Astrocyte (in vitro differentiated cells and primary cell): Measurements from ENCODE around the gene ZC3H7A. TPM values are rescaled to one million over a fixed set of nuclear protein-coding genes. Genes with fewer than 3 reads are reported as not detected.

Source experiments
- DNase-seq: peaks from one replicate; pipeline ENCODE4 v3.0.0-alpha.2; 2010; ENCODE audit warnings: low read depth
- FAIRE-seq: peaks from 2 replicates; lab custom pipeline; 2011; peaks lifted over from hg19 to GRCh38; lab: Jason Lieb, UNC
- H2AFZ ChIP-seq: 2 replicates; pipeline ENCODE4 v1.6.0; 2012; ENCODE audit warnings: low read depth, low read length, inconsistent platforms
- H3K27ac ChIP-seq: 2 replicates; pipeline ENCODE4 v1.5.1; 2011; ENCODE audit warnings: low read depth, low read length, inconsistent platforms
- H3K27me3 ChIP-seq: 2 replicates; pipeline ENCODE4 v1.6.0; 2011; ENCODE audit warnings: low read length, inconsistent platforms; ENCODE audit not compliant: insufficient read depth
- H3K36me3 ChIP-seq: 2 replicates; pipeline ENCODE4 v1.5.1; 2011; ENCODE audit warnings: low read length, inconsistent platforms; ENCODE audit not compliant: insufficient read depth
- H3K4me1 ChIP-seq: 2 replicates; pipeline ENCODE4 v1.5.1; 2011; ENCODE audit warnings: low read length, inconsistent platforms; ENCODE audit not compliant: insufficient read depth
- H3K4me2 ChIP-seq: 2 replicates; pipeline ENCODE4 v1.6.0; 2012; ENCODE audit warnings: low read length, inconsistent platforms
- H3K4me3 ChIP-seq: 2 replicates; pipeline ENCODE4 v1.5.1; 2011; ENCODE audit warnings: low read depth, mild to moderate bottlenecking, low read length, inconsistent platforms; ENCODE audit not compliant: insufficient read depth
- H3K79me2 ChIP-seq: 2 replicates; pipeline ENCODE4 v1.6.0; 2012; ENCODE audit warnings: mild to moderate bottlenecking, low read length, inconsistent platforms; ENCODE audit not compliant: insufficient read depth
- H3K9ac ChIP-seq: 2 replicates; pipeline ENCODE4 v1.6.0; 2012; ENCODE audit warnings: mild to moderate bottlenecking, low read length, inconsistent platforms
- H3K9me3 ChIP-seq: 2 replicates; pipeline ENCODE4 v1.5.1; 2012; ENCODE audit warnings: low read depth, mild to moderate bottlenecking, low read length, inconsistent platforms; ENCODE audit not compliant: insufficient read depth
- H4K20me1 ChIP-seq: 2 replicates; pipeline ENCODE4 v1.6.0; 2012; ENCODE audit warnings: low read length, inconsistent platforms; ENCODE audit not compliant: insufficient read depth
- H3K27ac Mint-ChIP-seq: one replicate; pipeline ENCODE4 v1.8.0; 2021; ENCODE audit warnings: mild to moderate bottlenecking, mixed read lengths; ENCODE audit not compliant: unreplicated experiment
- H3K27me3 Mint-ChIP-seq: one replicate; pipeline ENCODE4 v1.8.0; 2021; ENCODE audit warnings: low read depth, mixed read lengths; ENCODE audit not compliant: unreplicated experiment
- H3K36me3 Mint-ChIP-seq: one replicate; pipeline ENCODE4 v1.8.0; 2021; ENCODE audit warnings: low read depth, mixed read lengths; ENCODE audit not compliant: unreplicated experiment
- H3K4me1 Mint-ChIP-seq: one replicate; pipeline ENCODE4 v1.8.0; 2021; ENCODE audit warnings: low read depth, mixed read lengths; ENCODE audit not compliant: unreplicated experiment
- H3K4me3 Mint-ChIP-seq: one replicate; pipeline ENCODE4 v1.8.0; 2021; ENCODE audit warnings: mild to moderate bottlenecking, moderate library complexity, mixed read lengths; ENCODE audit not compliant: unreplicated experiment
- H3K9me3 Mint-ChIP-seq: one replicate; pipeline ENCODE4 v1.8.0; 2021; ENCODE audit warnings: mild to moderate bottlenecking, mixed read lengths; ENCODE audit not compliant: unreplicated experiment
- EZH2 ChIP-seq: IDR thresholded peaks from 2 replicates; pipeline ENCODE4 v1.6.1; 2012; ENCODE audit warnings: mild to moderate bottlenecking, low read length, inconsistent platforms; ENCODE audit not compliant: insufficient read depth
- total RNA-seq: library from RNA; stranded (reverse); gene quantifications from 2 replicates; pipeline ENCODE4 v1.2.1, GENCODE V29; 2021
- TF ChIP-seq, protein P1 (sequence below): IDR thresholded peaks from 2 replicates; pipeline ENCODE4 v1.5.1; 2011; ENCODE audit warnings: low read depth, mild to moderate bottlenecking, inconsistent platforms, low read length, moderate library complexity; ENCODE audit not compliant: insufficient read depth

ZC3H7A gene
- total RNA-seq, 1 donor from 2014 or later = 68.7 TPM

DNA sequence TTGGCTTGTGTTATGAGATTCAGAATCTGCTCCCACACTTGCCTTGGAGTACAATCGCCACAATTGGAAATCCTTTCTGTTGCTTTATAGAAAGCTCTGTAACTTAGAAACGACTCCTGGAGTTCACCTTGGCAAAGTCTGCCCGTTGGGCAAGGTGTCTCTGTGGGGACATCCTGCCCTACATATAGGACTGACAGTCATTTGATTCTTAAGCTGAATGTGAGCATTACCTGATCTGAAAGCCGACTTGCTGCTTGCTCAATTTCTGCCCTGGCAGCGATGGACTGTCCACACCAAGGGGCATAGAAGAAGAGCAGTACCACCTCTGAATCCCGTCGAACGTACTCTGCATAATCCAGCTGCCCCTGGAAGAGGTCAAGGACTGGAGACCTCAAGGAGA is 61.3 kb downstream of the ZC3H7A start:
- no peak for FAIRE-seq
- Mint-ChIP-seq H3K36me3 (peaks cover 29% of the 10 kb centered on the region), H3K9me3 (no peaks in the 10 kb centered on the region), H3K27me3 (no peaks in the 10 kb centered on the region), H3K4me3 (no peak overlapping the region), H3K27ac (no peak overlapping the region), H3K4me1 (peaks cover 10% of the 10 kb centered on the region)
- Histone ChIP-seq H3K4me3 (no peak overlapping the region), H4K20me1 (peaks cover 85% of the 10 kb centered on the region), H3K27ac (no peak overlapping the region), H3K9ac (no peak overlapping the region), H3K27me3 (no peaks in the 10 kb centered on the region), H3K4me1 (peaks cover 3% of the 10 kb centered on the region), H3K36me3 (peaks cover 34% of the 10 kb centered on the region), H3K4me2 (no peak overlapping the region), H3K79me2 (peaks cover 78% of the 10 kb centered on the region), H3K9me3 (no peaks in the 10 kb centered on the region), H2AFZ (no peak overlapping the region)
- TF ChIP-seq EZH2 = no peak
- no peak for DNase-seq

DNA sequence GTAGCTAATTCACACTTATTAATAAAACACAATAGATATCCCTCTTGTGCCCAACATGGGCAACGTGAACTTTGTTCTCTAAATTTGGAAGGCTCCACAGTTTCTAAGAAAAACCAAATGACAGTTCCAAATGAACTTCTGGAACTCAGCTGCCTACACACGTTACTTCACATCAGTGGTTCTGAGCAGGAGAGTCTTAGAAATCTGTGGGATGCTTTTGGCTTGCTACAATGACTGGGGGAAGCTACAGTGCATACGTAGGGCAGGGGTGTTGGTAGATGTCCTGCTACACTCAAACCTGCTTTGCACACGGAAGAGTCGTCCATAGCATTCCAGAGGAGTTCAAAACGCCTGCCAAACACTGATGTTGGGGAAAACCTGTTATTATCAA is 62.4 kb downstream of the ZC3H7A start:
- Histone ChIP-seq H3K27me3 (no peaks in the 10 kb centered on the region), H4K20me1 (peaks cover 85% of the 10 kb centered on the region), H2AFZ (no peak overlapping the region), H3K4me2 (no peak overlapping the region), H3K79me2 (peaks cover 72% of the 10 kb centered on the region), H3K4me1 (no peaks in the 10 kb centered on the region), H3K4me3 (no peak overlapping the region), H3K27ac (no peak overlapping the region), H3K9ac (no peak overlapping the region), H3K9me3 (no peaks in the 10 kb centered on the region), H3K36me3 (peaks cover 35% of the 10 kb centered on the region)
- DNase-seq (no peak), FAIRE-seq (no peak)
- no peak for TF ChIP-seq EZH2
- TF ChIP-seq, protein P1, sequence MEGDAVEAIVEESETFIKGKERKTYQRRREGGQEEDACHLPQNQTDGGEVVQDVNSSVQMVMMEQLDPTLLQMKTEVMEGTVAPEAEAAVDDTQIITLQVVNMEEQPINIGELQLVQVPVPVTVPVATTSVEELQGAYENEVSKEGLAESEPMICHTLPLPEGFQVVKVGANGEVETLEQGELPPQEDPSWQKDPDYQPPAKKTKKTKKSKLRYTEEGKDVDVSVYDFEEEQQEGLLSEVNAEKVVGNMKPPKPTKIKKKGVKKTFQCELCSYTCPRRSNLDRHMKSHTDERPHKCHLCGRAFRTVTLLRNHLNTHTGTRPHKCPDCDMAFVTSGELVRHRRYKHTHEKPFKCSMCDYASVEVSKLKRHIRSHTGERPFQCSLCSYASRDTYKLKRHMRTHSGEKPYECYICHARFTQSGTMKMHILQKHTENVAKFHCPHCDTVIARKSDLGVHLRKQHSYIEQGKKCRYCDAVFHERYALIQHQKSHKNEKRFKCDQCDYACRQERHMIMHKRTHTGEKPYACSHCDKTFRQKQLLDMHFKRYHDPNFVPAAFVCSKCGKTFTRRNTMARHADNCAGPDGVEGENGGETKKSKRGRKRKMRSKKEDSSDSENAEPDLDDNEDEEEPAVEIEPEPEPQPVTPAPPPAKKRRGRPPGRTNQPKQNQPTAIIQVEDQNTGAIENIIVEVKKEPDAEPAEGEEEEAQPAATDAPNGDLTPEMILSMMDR = no peak
- Mint-ChIP-seq H3K27ac (no peak overlapping the region), H3K9me3 (no peaks in the 10 kb centered on the region), H3K27me3 (no peaks in the 10 kb centered on the region), H3K4me1 (peaks cover 2% of the 10 kb centered on the region), H3K36me3 (peaks cover 31% of the 10 kb centered on the region), H3K4me3 (no peak overlapping the region)

DNA sequence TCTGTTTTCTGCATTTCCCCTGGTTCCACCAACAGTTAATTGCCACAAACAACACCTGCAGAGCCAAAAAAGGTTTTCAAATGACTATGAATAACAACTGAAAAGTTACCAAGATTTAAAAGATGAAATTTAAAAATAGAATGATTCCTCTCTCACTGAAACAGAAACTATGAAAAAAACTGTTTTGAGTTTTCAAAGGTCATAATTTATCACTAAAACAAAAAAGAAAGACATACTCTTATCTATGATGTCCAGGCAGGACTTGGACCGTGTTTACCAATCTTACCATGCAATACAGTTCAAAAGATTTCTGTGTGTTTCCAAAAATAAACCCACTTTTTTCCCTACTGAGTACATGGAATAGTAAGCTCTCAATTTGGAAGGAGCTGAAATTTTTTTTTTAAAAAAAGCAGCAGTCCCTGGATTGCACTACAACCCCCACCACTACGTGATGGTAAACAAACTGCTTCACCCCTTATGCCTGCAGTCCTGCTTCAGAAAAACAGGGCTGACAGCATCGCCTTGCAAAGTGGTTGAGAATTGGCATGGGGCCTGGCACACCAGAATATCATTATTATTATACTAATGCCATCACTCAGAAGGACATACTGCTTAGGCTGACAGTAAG is 62.9 kb downstream of the ZC3H7A start:
- Histone ChIP-seq H3K4me1 (no peaks in the 10 kb centered on the region), H3K27ac (no peak overlapping the region), H3K9ac (no peak overlapping the region), H4K20me1 (peaks cover 85% of the 10 kb centered on the region), H3K79me2 (peaks cover 69% of the 10 kb centered on the region), H3K27me3 (no peaks in the 10 kb centered on the region), H3K36me3 (peaks cover 35% of the 10 kb centered on the region), H2AFZ (no peak overlapping the region), H3K9me3 (no peaks in the 10 kb centered on the region), H3K4me2 (no peak overlapping the region), H3K4me3 (no peak overlapping the region)
- TF ChIP-seq EZH2 = no peak
- TF ChIP-seq, protein P1 = no peak
- no peak overlapping the region for H3K4me3 Mint-ChIP-seq
- H3K36me3 Mint-ChIP-seq = peaks cover 33% of the 10 kb centered on the region
- H3K27me3 Mint-ChIP-seq = no peaks in the 10 kb centered on the region
- no peaks in the 10 kb centered on the region for H3K9me3 Mint-ChIP-seq
- no peak for FAIRE-seq
- DNase-seq = no peak
- no peak overlapping the region for H3K27ac Mint-ChIP-seq
- H3K4me1 Mint-ChIP-seq = peaks cover 2% of the 10 kb centered on the region
